Measurements from ENCODE around the gene KPTN.

DNA sequence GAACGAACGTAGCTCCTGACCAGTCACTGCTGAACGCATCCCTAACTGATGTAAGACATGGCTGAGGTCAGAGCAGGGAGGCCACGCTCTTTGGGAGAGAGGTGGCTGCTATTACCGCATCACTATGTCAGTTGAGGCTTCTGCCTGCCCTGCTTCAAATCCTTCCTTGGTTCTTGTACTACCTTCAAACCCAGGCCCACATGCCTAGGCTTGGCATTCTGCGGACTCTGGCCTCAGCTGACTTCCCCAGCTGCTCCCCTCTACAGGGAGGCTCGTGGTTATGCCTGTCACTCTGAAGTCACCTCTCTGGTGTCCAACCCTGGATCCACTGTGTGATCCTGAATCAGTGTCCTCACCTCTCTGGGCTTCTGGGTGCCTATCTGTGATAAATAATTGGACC is 49.9 kb downstream of the KPTN start:
- no peak for TF ChIP-seq POLR2A (IDR thresholded peaks at IDR 0.05)
- TF ChIP-seq, protein P1, sequence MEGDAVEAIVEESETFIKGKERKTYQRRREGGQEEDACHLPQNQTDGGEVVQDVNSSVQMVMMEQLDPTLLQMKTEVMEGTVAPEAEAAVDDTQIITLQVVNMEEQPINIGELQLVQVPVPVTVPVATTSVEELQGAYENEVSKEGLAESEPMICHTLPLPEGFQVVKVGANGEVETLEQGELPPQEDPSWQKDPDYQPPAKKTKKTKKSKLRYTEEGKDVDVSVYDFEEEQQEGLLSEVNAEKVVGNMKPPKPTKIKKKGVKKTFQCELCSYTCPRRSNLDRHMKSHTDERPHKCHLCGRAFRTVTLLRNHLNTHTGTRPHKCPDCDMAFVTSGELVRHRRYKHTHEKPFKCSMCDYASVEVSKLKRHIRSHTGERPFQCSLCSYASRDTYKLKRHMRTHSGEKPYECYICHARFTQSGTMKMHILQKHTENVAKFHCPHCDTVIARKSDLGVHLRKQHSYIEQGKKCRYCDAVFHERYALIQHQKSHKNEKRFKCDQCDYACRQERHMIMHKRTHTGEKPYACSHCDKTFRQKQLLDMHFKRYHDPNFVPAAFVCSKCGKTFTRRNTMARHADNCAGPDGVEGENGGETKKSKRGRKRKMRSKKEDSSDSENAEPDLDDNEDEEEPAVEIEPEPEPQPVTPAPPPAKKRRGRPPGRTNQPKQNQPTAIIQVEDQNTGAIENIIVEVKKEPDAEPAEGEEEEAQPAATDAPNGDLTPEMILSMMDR (IDR thresholded peaks at IDR 0.05), result no peak
